H1 (cell line): Measurements from ENCODE around the gene RAD51B. TPM values are rescaled to one million over a fixed set of nuclear protein-coding genes. Genes with fewer than 3 reads are reported as not detected.

Experiments used
- CTCF ChIA-PET: fragments of 300-600 bp; sonication (Branson Sonifier 250); formaldehyde crosslinking; loops from one replicate; lab custom pipeline; 2021; ENCODE audit not compliant: partially characterized antibody; lab: Charles Lee
- POLR2A ChIA-PET: fragments of 300-600 bp; sonication (Branson Sonifier 250); formaldehyde crosslinking; loops from one replicate; lab custom pipeline; 2021; ENCODE audit warnings: inconsistent platforms; ENCODE audit not compliant: partially characterized antibody; lab: Charles Lee
- DNase-seq, 2 experiments: peaks; one replicate each; pipeline versions ENCODE4 v3.0.0 to v3.0.0-alpha.2; 2010 to 2022; ENCODE audit warnings: low spot score in 2 of 2, low read depth in 1 of 2, mixed read lengths in 1 of 2
- FAIRE-seq: peaks from 2 replicates; lab custom pipeline; 2011; peaks lifted over from hg19 to GRCh38; lab: Jason Lieb, UNC
- H2AFZ ChIP-seq: 2 replicates; pipeline ENCODE4 v1.8.1; 2012; ENCODE audit warnings: low read length, inconsistent platforms
- H2AK5ac ChIP-seq: 2 replicates; pipeline ENCODE4 v1.6.1; 2013; ENCODE audit warnings: low read depth, low read length
- H2BK120ac ChIP-seq: replicated peaks from 2 replicates; pipeline ENCODE3; 2013; ENCODE audit warnings: low read depth, low read length, inconsistent platforms
- H2BK12ac ChIP-seq: 2 replicates; pipeline ENCODE4 v1.6.1; 2013; ENCODE audit warnings: low read depth, low read length
- H2BK15ac ChIP-seq: 2 replicates; pipeline ENCODE4 v1.6.1; 2013; ENCODE audit warnings: low read length
- H2BK20ac ChIP-seq: 2 replicates; pipeline ENCODE4 v1.6.1; 2013; ENCODE audit warnings: low read length
- H2BK5ac ChIP-seq: 2 replicates; pipeline ENCODE4 v1.6.1; 2013; ENCODE audit warnings: low read depth, low read length
- H3K14ac ChIP-seq: 2 replicates; pipeline ENCODE4 v1.6.1; 2013; ENCODE audit warnings: inconsistent platforms; ENCODE audit not compliant: insufficient read length
- H3K18ac ChIP-seq: 2 replicates; pipeline ENCODE4 v1.6.1; 2013; ENCODE audit warnings: low read length; ENCODE audit errors: extremely low read depth
- H3K23ac ChIP-seq: 2 replicates; pipeline ENCODE4 v1.6.1; 2013; ENCODE audit warnings: inconsistent platforms; ENCODE audit not compliant: insufficient read length
- H3K23me2 ChIP-seq: 2 replicates; pipeline ENCODE4 v1.6.1; 2013; ENCODE audit warnings: low read depth, low read length
- H3K27ac ChIP-seq: 2 replicates; pipeline ENCODE4 v1.6.1; 2011; ENCODE audit warnings: low read depth, low read length, inconsistent platforms
- H3K27me3 ChIP-seq, 4 experiments: replicated peaks in 1 of 4; 1 replicate in 1 of 4; 2 replicates in 3 of 4; pipeline versions ENCODE4 v1.6.1 to v1.8.1; 2011 to 2013; ENCODE audit warnings: low read length in 3 of 4, mild to moderate bottlenecking in 3 of 4, inconsistent platforms in 2 of 4, mixed read lengths in 2 of 4, moderate library complexity in 1 of 4; ENCODE audit not compliant: control insufficient read depth in 3 of 4, insufficient read depth in 3 of 4; ENCODE audit errors: extremely low read depth in 1 of 4
- H3K36me3 ChIP-seq, 4 experiments: 2 replicates each; pipeline versions ENCODE4 v1.6.1 to v1.8.1; 2011 to 2013; ENCODE audit warnings: mild to moderate bottlenecking in 4 of 4, low read length in 3 of 4, moderate library complexity in 2 of 4, control low read depth in 1 of 4, inconsistent platforms in 1 of 4; ENCODE audit not compliant: insufficient read depth in 4 of 4, control insufficient read depth in 2 of 4
- H3K4ac ChIP-seq: replicated peaks from 2 replicates; pipeline ENCODE3; 2013; ENCODE audit warnings: low read length, low read depth, mixed read lengths, inconsistent platforms; ENCODE audit not compliant: insufficient read length
- H3K4me1 ChIP-seq, 4 experiments: replicated peaks in 1 of 4; 1 replicate in 1 of 4; 2 replicates in 3 of 4; pipeline versions ENCODE4 v1.6.1 to v1.8.1; 2011 to 2013; ENCODE audit warnings: low read length in 3 of 4, inconsistent platforms in 2 of 4, mixed read lengths in 1 of 4; ENCODE audit not compliant: insufficient read depth in 4 of 4, control insufficient read depth in 3 of 4
- H3K4me2 ChIP-seq, 2 experiments: 2 replicates each; pipeline versions ENCODE4 v1.6.1 to v1.8.1; 2011 to 2013; ENCODE audit warnings: low read depth in 2 of 2, low read length in 2 of 2, control low read depth in 1 of 2, inconsistent platforms in 1 of 2, mild to moderate bottlenecking in 1 of 2; ENCODE audit not compliant: insufficient read depth in 1 of 2
- H3K4me3 ChIP-seq, 4 experiments: fragments of 200-600, 300-600 bp in 1 of 4; sonication (generic), shearing (Covaris generic), sonication (Bioruptor Twin) in 1 of 4; 2 replicates each; pipeline versions ENCODE4 v1.5.1 to v1.8.1; 2011 to 2016; ENCODE audit warnings: low read length in 4 of 4, low read depth in 3 of 4, control low read depth in 2 of 4, inconsistent platforms in 2 of 4, mild to moderate bottlenecking in 2 of 4, mixed read lengths in 1 of 4, moderate library complexity in 1 of 4; ENCODE audit not compliant: insufficient read depth in 2 of 4; ENCODE audit errors: extremely low read depth in 1 of 4
- H3K56ac ChIP-seq: replicated peaks from 2 replicates; pipeline ENCODE3; 2013; ENCODE audit warnings: low read depth, mild to moderate bottlenecking, mixed read lengths, low read length, inconsistent platforms; ENCODE audit not compliant: insufficient read length
- H3K79me1 ChIP-seq: 2 replicates; pipeline ENCODE4 v1.6.1; 2013; ENCODE audit warnings: low read depth, low read length, control low read depth
- H3K79me2 ChIP-seq, 2 experiments: 2 replicates each; pipeline versions ENCODE4 v1.6.1 to v1.8.1; 2012 to 2013; ENCODE audit warnings: low read length in 2 of 2, mild to moderate bottlenecking in 2 of 2, inconsistent platforms in 1 of 2; ENCODE audit not compliant: insufficient read depth in 2 of 2, control insufficient read depth in 1 of 2
- H3K9ac ChIP-seq, 4 experiments: replicated peaks in 1 of 4; 1 replicate in 1 of 4; 2 replicates in 3 of 4; pipeline versions ENCODE4 v1.6.1 to v1.8.1; 2011 to 2013; ENCODE audit warnings: low read depth in 3 of 4, low read length in 3 of 4, control low read depth in 2 of 4, mild to moderate bottlenecking in 2 of 4, moderate library complexity in 2 of 4, inconsistent platforms in 1 of 4; ENCODE audit errors: extremely low read depth in 1 of 4
- H3K9me3 ChIP-seq, 2 experiments: 2 replicates each; pipeline versions ENCODE4 v1.6.1 to v1.8.1; 2012 to 2013; ENCODE audit warnings: mild to moderate bottlenecking in 2 of 2, moderate library complexity in 2 of 2, control low read depth in 1 of 2, inconsistent platforms in 1 of 2, low read depth in 1 of 2, low read length in 1 of 2, mixed read lengths in 1 of 2; ENCODE audit not compliant: insufficient read depth in 2 of 2
- H4K20me1 ChIP-seq, 2 experiments: replicated peaks in 1 of 2; 2 replicates each; pipeline versions ENCODE3 to v1.8.1; 2011 to 2013; ENCODE audit warnings: inconsistent platforms in 2 of 2, low read length in 2 of 2, mild to moderate bottlenecking in 1 of 2; ENCODE audit not compliant: insufficient read depth in 2 of 2, control insufficient read depth in 1 of 2
- H4K5ac ChIP-seq: 2 replicates; pipeline ENCODE4 v1.6.1; 2013; ENCODE audit warnings: low read length, low read depth, mixed read lengths, inconsistent platforms; ENCODE audit not compliant: insufficient read length
- H4K8ac ChIP-seq: 2 replicates; pipeline ENCODE4 v1.8.0; 2013; ENCODE audit warnings: mild to moderate bottlenecking, moderate library complexity, low read length, inconsistent platforms; ENCODE audit not compliant: insufficient read depth; ENCODE audit errors: extremely low read depth
- H4K91ac ChIP-seq: replicated peaks from 2 replicates; pipeline ENCODE3; 2013; ENCODE audit warnings: low read length, mixed read lengths, inconsistent platforms; ENCODE audit not compliant: insufficient read length
- CEBPB ChIP-seq: IDR thresholded peaks from 2 replicates; pipeline ENCODE4 v1.6.1; 2012; ENCODE audit warnings: low read depth, low read length
- CHD2 ChIP-seq: IDR thresholded peaks from 2 replicates; pipeline ENCODE4 v1.6.1; 2012; ENCODE audit warnings: low read length, improper control_type of control experiment
- CREB1 ChIP-seq: IDR thresholded peaks from 2 replicates; pipeline ENCODE4 v1.6.1; 2012; ENCODE audit warnings: inconsistent platforms
- CTBP2 ChIP-seq: IDR thresholded peaks from 2 replicates; pipeline ENCODE4 v1.7.0; 2011; ENCODE audit warnings: borderline replicate concordance, mild to moderate bottlenecking, moderate library complexity, mixed read lengths, low read length; ENCODE audit not compliant: insufficient read depth, insufficient read length
- EZH2 ChIP-seq: fragments of 200-600 bp; sonication (generic); IDR thresholded peaks from 2 replicates; pipeline ENCODE4 v1.7.1; 2012; ENCODE audit warnings: low read depth, mild to moderate bottlenecking, moderate library complexity, low read length, inconsistent platforms; ENCODE audit not compliant: severe bottlenecking
- GABPA ChIP-seq: IDR thresholded peaks from 2 replicates; pipeline ENCODE4 v1.6.1; 2011; ENCODE audit warnings: mild to moderate bottlenecking, low read length, moderate library complexity, borderline replicate concordance; ENCODE audit not compliant: insufficient read depth
- HDAC6 ChIP-seq: IDR thresholded peaks from one replicate; pipeline ENCODE4 v1.7.1; 2012; ENCODE audit warnings: low read depth, mild to moderate bottlenecking, inconsistent platforms, low read length, moderate library complexity
- KDM5A ChIP-seq: fragments of 200-600 bp; IDR thresholded peaks from 2 replicates; pipeline ENCODE4 v1.7.1; 2012; ENCODE audit warnings: mild to moderate bottlenecking, low read length, inconsistent platforms, mixed read lengths
- NRF1 ChIP-seq: IDR thresholded peaks from 2 replicates; pipeline ENCODE4 v1.6.1; 2011; ENCODE audit warnings: mild to moderate bottlenecking, low read depth, low read length, improper control_type of control experiment
- POU5F1 ChIP-seq: IDR thresholded peaks from 2 replicates; pipeline ENCODE4 v1.6.1; 2011; ENCODE audit warnings: low read depth, mild to moderate bottlenecking, low read length, moderate library complexity
- SUZ12 ChIP-seq: fragments of 200-600 bp; sonication (generic); IDR thresholded peaks from 2 replicates; pipeline ENCODE4 v1.6.1; 2012; ENCODE audit warnings: mild to moderate bottlenecking, inconsistent platforms, low read length, moderate library complexity, mixed read lengths
- TBP ChIP-seq: IDR thresholded peaks from 2 replicates; pipeline ENCODE4 v1.6.1; 2011; ENCODE audit warnings: low read depth, low read length, improper control_type of control experiment
- TEAD4 ChIP-seq: IDR thresholded peaks from 2 replicates; pipeline ENCODE4 v1.6.1; 2012; ENCODE audit warnings: low read depth, low read length, inconsistent platforms, mixed read lengths
- USF2 ChIP-seq: IDR thresholded peaks from 2 replicates; pipeline ENCODE4 v1.6.1; 2011; ENCODE audit warnings: low read length, improper control_type of control experiment
- ZNF274 ChIP-seq: IDR thresholded peaks from 2 replicates; pipeline ENCODE4 v1.7.0; 2012; ENCODE audit warnings: low read length, borderline replicate concordance; ENCODE audit errors: extremely low read depth
- WGBS, 2 experiments: shearing (Covaris generic) in 1 of 2; methylation state at CpG; one replicate each; pipeline versions ENCODE4 v1.1.6 to v1.1.7; 2013 to 2015; ENCODE audit warnings: low lambda C conversion rate in 2 of 2, mixed read lengths in 2 of 2, inconsistent platforms in 1 of 2, low coverage in 1 of 2, missing lambda C conversion rate in 1 of 2; ENCODE audit not compliant: insufficient replicate concordance in 2 of 2, insufficient coverage in 1 of 2, insufficient read length in 1 of 2; ENCODE audit errors: extremely low coverage in 1 of 2, missing lambda C conversion rate in 1 of 2; 5-methylcytosine and 5-hydroxymethylcytosine counted together
- polyA plus RNA-seq, 7 experiments: library from polyadenylated mRNA; depleted of rRNA in 3 of 7; stranded (reverse) in 5 of 7; unstranded in 2 of 7; fragments of >200 nt in 5 of 7; fragments of 200-250 nt in 2 of 7; gene quantifications; 1 replicate in 5 of 7; 2 replicates in 1 of 7; 4 replicates in 1 of 7; pipeline versions ENCODE4 v1.2.1 to v1.2.3, GENCODE V29; 2011 to 2013; ENCODE audit warnings: missing spikeins in 2 of 7, mixed read lengths in 2 of 7
- total RNA-seq: library from RNA; stranded (reverse); fragmentation: NEBNext Ultra II Directional; extraction: Animal tissue kit (Norgen Biotek cat#: 25700); gene quantifications from 2 replicates; pipeline ENCODE4 v1.2.1, GENCODE V29; 2021

The RAD51B gene
- total and polyA plus RNA-seq, 2 of the 8 experiments (the other 6 are each of a cell fraction or from before 2014, with no cell fraction given): 3.9 to 14.9 TPM

- FAIRE-seq: no peak
- Histone ChIP-seq H3K18ac (no peak overlapping the region), H3K4me1 (peaks cover 6 to 23% (median 15%) of the 10 kb centered on the region in 4 experiments), H3K9ac (no peak overlapping the region), H3K4ac (no peak overlapping the region), H3K36me3 (no peaks in the 10 kb centered on the region), H3K27me3 (no peaks in the 10 kb centered on the region; a peak in 1 of 7 replicates), H2AFZ (no peak overlapping the region), H3K56ac (no peak overlapping the region), H3K23ac (no peak overlapping the region), H3K4me2 (no peak overlapping the region), H3K14ac (no peak overlapping the region), H3K9me3 (no peaks in the 10 kb centered on the region), H3K79me1 (no peaks in the 10 kb centered on the region), H3K79me2 (no peaks in the 10 kb centered on the region), H2AK5ac (no peak overlapping the region), H2BK20ac (no peak overlapping the region), H2BK15ac (no peak overlapping the region), H2BK120ac (no peak overlapping the region), H3K23me2 (no peaks in the 10 kb centered on the region), H2BK5ac (no peak overlapping the region), H3K4me3 (no peak overlapping the region), H4K91ac (no peak overlapping the region), H2BK12ac (no peak overlapping the region), H4K5ac (no peak overlapping the region), H4K20me1 (no peaks in the 10 kb centered on the region), H4K8ac (no peak overlapping the region), H3K27ac (no peak overlapping the region)
- whole genome bisulfite sequencing, 2 experiments: 68% methylated on average over 2 of the region's 2 CpGs; no CpG with 5 or more reads in 1 of the 2 experiments
- no peak for DNase-seq
- ChIA-PET CTCF (interaction anchor here (1.2 kb wide), 1 partner anchor 304 kb away, joined by 4 read pairs; no protein-coding TSS in a partner anchor), POLR2A (no interaction called here)
- no peak for TF ChIP-seq EZH2
- TF ChIP-seq CTBP2: no peak
- no peak for TF ChIP-seq SUZ12
- no peak for TF ChIP-seq CHD2
- no peak for TF ChIP-seq ZNF274
- no peak for TF ChIP-seq TEAD4
- TF ChIP-seq KDM5A: no peak
- no peak for TF ChIP-seq TBP
- no peak for TF ChIP-seq CREB1
- TF ChIP-seq USF2: no peak
- no peak for TF ChIP-seq HDAC6
- TF ChIP-seq GABPA: no peak
- no peak for TF ChIP-seq POU5F1
- TF ChIP-seq NRF1: no peak
- no peak for TF ChIP-seq CEBPB
These were observed 733.0 kb downstream of the RAD51B start for GRCh38 chr14:68552602-68553001.
